ENCODE data around the gene EVC2.
A peak's percentile ranks its signal among the peaks of the same experiment; 100 is the strongest.

Gene EVC2, protein sequence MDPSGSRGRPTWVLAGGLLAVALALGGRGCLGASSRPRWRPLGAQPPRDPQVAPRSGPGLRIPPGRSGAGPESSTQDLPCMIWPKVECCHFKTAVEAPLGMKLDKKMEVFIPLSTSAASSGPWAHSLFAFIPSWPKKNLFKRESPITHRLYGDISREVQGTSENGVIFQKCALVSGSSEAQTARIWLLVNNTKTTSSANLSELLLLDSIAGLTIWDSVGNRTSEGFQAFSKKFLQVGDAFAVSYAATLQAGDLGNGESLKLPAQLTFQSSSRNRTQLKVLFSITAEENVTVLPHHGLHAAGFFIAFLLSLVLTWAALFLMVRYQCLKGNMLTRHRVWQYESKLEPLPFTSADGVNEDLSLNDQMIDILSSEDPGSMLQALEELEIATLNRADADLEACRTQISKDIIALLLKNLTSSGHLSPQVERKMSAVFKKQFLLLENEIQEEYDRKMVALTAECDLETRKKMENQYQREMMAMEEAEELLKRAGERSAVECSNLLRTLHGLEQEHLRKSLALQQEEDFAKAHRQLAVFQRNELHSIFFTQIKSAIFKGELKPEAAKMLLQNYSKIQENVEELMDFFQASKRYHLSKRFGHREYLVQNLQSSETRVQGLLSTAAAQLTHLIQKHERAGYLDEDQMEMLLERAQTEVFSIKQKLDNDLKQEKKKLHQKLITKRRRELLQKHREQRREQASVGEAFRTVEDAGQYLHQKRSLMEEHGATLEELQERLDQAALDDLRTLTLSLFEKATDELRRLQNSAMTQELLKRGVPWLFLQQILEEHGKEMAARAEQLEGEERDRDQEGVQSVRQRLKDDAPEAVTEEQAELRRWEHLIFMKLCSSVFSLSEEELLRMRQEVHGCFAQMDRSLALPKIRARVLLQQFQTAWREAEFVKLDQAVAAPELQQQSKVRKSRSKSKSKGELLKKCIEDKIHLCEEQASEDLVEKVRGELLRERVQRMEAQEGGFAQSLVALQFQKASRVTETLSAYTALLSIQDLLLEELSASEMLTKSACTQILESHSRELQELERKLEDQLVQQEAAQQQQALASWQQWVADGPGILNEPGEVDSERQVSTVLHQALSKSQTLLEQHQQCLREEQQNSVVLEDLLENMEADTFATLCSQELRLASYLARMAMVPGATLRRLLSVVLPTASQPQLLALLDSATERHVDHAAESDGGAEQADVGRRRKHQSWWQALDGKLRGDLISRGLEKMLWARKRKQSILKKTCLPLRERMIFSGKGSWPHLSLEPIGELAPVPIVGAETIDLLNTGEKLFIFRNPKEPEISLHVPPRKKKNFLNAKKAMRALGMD

DNA sequence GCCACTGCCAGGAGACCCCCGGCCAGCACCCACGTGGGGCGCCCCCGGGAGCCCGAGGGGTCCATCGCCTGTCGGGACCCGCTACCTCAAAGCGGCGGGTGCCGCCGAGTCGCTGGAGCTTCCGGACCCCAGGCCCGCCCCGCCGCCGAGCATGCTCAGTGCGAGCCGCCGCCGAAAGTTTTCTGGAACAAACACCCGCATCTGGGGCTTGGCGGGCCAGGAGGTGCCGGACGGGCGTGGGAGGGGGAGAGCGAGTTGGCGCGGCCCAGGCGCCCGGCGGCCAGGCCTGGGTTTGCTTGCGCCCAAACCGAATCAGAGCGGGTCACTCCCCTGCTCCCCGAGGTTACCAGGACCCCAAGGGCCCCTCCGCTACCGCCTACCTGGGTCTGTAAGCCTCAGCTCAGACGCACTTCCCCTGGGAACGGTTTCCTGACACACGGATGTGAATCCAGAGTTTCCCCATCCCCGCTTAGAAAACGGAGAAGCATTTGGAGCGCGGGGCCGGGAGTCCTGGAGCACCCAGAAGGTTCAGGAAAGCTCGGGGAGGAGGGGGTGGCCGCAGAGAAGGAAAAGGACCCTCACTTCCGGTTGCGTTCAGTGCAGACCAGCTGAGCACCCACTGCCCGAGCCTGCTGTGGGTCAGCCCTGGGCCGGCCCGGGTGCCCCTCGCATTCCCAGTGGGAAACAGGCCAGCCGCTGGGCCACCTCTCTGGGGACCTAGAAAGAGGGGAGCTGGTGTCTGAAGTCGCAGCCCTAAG is at the start of gene EVC2:
Gene EVC2, minus strand, starts transcription at position 111 of the 758 bp plus-strand sequence. Its CDS starts 46 bp downstream, at position 65.
- DNase-seq: peak; percentile 21

DNA sequence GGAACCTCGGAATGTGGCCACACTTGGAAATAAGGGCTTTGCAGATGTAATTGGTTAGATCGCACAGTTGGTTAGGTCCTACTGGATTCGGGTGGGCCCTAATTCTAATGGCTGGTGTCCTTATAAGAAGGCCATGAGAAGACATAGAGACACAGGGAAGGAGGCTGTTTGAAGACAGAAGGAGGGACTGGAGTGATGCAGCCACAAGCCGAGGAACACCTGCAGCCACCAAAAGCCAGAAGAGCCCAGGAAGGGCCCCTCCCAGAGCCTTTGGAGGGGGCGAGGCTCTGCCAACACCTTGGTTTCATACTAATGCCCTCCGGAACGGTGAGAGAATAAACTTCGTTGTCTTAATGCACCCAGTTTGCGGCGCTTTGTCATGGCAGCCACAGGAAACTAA is 49.6 kb upstream of the EVC2 start:
- DNase-seq: no peak

- DNase-seq: no peak
These were observed 49.2 kb upstream of the EVC2 start for GRCh38 chr4:5757536-5757935.

GRCh38 chr4:5757091-5757490 is 48.7 kb upstream of the EVC2 start:
- no peak for DNase-seq

GRCh38 chr4:5756271-5756670 is 47.9 kb upstream of the EVC2 start:
- DNase-seq: no peak

GRCh38 chr4:5755679-5756078 is 47.3 kb upstream of the EVC2 start:
- no peak for DNase-seq

DNA sequence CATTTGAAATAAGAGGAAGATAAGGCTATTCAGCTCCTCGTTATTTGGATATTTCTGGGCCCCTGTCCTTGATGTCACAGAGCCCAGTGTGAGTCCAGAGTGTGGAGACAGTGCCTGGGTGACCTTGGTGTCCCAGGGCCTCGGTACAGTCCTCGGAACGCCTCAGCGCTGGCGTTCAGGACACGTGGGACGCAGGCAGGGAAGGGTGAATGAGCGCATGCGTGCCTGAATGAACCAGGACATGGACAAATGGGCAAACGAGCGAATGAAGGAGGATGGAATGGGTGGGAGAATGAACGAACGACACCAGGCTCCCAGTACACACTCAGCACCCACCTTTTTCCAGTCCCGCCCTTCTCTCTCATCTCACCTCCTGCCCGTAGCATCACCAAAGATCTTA is 46.8 kb upstream of the EVC2 start:
- DNase-seq: no peak

GRCh38 chr4:5754529-5754881 is 46.1 kb upstream of the EVC2 start:
- DNase-seq: no peak

GRCh38 chr4:5753766-5754528 is 45.6 kb upstream of the EVC2 start:
- no peak for DNase-seq

DNA sequence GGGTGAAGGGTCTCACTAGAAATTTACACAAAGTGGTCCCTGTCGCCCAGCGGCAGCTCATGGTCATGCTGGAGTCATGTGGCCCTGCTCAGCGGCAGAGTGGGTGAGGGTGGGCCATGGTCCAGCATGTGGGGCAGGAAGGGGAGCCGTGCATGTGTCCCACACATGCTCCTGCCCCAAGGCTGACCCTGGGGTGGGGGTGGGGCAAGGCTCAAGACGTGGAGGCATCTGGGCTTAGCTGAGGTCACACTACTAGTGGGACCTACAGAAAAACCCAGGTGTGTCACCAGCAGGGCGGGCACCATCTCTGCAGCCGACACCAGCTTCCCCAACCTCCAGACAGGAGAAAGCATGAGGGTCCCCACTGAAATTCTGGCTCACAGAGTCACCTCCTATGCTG is 45.0 kb upstream of the EVC2 start:
- no peak for DNase-seq

GRCh38 chr4:5752376-5753184 is 44.2 kb upstream of the EVC2 start:
- no peak for DNase-seq

DNA sequence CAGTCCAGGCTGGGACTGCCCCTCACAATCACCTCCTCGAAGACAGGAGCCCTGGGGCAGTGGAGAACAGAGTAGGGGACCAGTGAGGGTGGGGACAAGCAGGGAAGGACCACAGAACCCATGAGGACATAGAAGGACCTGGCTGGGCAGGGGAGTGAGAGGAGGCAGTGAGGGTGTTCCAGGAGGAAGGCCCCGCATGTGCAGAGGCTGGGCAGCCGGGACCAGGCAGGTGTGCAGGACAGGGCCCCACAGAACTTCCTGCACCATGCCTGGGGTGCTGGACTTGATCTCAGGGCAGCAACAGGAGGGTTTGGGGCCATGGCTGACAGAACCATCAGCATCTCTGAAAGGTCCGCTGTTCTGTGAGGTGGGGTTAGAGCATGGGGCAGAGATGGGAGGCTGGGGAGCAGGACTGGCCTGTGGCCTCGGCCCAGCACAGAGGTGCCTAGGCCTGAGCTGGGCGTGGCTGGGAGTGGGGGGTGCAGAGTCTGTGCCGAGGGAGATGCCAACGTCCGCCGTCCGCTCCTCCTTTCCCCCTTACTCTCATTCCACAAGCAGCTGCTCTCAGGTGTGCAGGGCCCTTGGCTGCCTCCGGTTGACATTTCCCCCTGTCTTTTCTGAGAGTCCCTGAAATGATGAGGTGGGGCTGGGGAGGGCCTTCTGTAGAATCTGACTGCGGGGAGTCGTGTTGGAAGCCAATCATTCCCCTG is 43.5 kb upstream of the EVC2 start:
- DNase-seq: no peak

GRCh38 chr4:5750946-5751665 is 42.7 kb upstream of the EVC2 start:
- DNase-seq: no peak

GRCh38 chr4:5750052-5750945 is 41.9 kb upstream of the EVC2 start:
- DNase-seq: no peak

DNA sequence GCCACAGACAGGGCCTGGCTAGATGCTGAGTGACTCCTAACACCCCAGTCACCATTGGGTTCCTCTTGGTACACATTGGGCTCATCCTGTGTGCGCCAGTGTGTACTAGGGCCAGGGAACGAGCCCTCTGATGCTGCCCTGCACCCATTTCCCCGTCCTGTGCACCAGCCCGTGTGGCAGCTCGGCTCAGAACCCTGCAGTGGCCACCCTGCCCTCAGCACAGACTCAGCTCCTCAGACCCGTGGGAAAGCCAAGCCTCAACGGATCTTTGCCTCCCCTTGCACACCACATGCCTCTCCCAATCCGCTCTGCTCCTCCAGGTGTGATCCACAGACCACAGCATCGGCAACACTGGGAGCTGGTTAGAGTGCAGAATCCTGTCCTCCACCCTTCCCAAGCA is 41.2 kb upstream of the EVC2 start:
- DNase-seq: no peak

DNA sequence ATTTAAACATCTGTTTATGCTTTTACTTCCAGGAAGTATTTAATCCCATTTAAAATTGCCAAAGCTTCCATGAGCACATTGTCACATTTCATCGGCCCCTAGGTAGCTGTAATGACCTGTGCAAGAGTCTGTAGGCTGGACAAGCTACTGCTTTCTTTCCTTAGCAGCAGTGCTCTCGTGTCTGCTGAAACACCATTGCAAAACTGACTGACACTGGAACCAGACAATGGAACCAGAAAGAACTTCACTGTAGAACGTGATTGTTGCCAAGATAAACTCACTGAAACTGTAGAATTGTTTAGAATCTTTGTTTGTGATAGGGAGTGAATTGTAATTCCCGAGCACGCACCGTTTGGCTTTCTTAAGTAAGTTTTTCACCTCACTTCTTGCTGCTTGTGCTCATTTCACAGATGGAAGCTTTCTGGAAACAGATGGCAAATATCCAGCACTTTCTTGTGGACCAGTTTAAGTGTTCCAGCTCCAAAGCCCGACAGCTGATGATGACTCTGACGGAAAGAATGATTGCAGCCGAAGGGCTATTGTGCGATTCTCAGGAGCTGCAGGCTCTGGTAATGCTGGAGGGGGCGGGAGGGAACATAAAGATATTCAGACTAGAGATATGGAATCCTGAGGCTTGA is 39.5 kb upstream of the EVC2 start:
- DNase-seq: no peak

- DNase-seq: no peak
These were observed 38.7 kb upstream of the EVC2 start for GRCh38 chr4:5746829-5747737.
